ENCODE measurements around the gene SNTN. TPM values are rescaled to one million over a fixed set of nuclear protein-coding genes. Genes with fewer than 3 reads are reported as not detected.

Gene SNTN
- total and polyA plus RNA-seq, 9 of the 15 experiments (the other 6 are each of a cell fraction or from before 2014, with no cell fraction given): not detected

DNA sequence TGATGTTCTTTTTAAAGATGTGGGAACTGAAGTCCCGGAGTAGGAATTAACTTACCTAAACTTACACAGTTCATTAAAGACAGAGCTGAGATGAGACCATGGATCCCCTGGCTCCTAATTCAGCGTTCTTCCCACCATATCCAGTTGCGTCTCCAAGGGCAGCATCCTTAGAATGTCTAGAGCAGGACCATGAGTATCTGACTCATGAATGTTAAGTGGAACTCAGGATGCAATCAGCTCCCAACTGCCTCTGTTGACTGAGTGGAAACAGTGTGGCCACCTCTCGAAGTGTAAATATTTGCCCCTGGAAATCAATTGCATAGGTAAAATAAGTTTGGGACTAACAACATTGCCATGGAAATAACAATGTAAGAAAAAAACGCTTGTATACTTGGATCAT is 2.5 kb downstream of the SNTN start:
- FAIRE-seq (no peak), DNase-seq (ENCODE audit: extremely low read depth in 1 of 4, low spot score in 3 of 4) (no peak), ATAC-seq (no peak)
- no peaks in the 10 kb centered on the region for H3K36me3 ChIP-seq (ENCODE audit: control insufficient read depth, insufficient read depth, low read length)
- no peak overlapping the region for H3K4me3 ChIP-seq
- WGBS (ENCODE audit: insufficient coverage, low coverage, missing lambda C conversion rate): 0% methylated on average over 5 of the region's 5 CpGs
- no peak overlapping the region for H3K9ac ChIP-seq (ENCODE audit: insufficient read depth in 1 of 2, low read depth in 2 of 2, low read length in 2 of 2)
- intact Hi-C loops (cut with micrococcal nuclease): no loop called here
- H4K20me1 ChIP-seq (replicated peaks; ENCODE audit: control insufficient read depth, insufficient read depth, low read length): no peaks in the 10 kb centered on the region
- no peaks in the 10 kb centered on the region for H3K4me1 ChIP-seq (replicated peaks in 1 of 2; ENCODE audit: control insufficient read depth in 2 of 2, insufficient read depth in 2 of 2, low read length in 2 of 2)
- no peak overlapping the region for H3K4me2 ChIP-seq (ENCODE audit: insufficient read depth, low read length)
- no peaks in the 10 kb centered on the region for H3K79me2 ChIP-seq (ENCODE audit: control insufficient read depth, insufficient read depth, low read length)
- TF ChIP-seq HDAC3 (IDR thresholded peaks at IDR 0.05; ENCODE audit: borderline replicate concordance, partially characterized antibody) (no peak), ZNF140 (CRISPR knock-in tag; IDR thresholded peaks at IDR 0.05) (no peak)
- TF ChIP-seq, protein P1, sequence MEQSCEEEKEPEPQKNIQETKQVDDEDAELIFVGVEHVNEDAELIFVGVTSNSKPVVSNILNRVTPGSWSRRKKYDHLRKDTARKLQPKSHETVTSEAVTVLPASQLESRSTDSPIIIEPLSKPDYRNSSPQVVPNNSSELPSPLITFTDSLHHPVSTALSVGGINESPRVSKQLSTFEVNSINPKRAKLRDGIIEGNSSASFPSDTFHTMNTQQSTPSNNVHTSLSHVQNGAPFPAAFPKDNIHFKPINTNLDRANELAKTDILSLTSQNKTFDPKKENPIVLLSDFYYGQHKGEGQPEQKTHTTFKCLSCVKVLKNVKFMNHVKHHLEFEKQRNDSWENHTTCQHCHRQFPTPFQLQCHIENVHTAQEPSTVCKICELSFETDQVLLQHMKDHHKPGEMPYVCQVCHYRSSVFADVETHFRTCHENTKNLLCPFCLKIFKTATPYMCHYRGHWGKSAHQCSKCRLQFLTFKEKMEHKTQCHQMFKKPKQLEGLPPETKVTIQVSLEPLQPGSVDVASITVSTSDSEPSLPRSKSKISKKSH (CRISPR knock-in tag; IDR thresholded peaks at IDR 0.05): no peak
- H3K27ac ChIP-seq (ENCODE audit: extremely low read depth, low read depth, low read length): no peak overlapping the region
- no TSS peak for BruUV-seq (replicated peaks)
- POLR2A ChIA-PET: interaction anchor here (0.6 kb wide), 1 partner anchor 29 kb away, joined by 3 read pairs; no protein-coding TSS in a partner anchor
- H3K9me1 ChIP-seq (ENCODE audit: control insufficient read depth, insufficient read depth, low read length): no peaks in the 10 kb centered on the region
- in situ Hi-C loops (cut with MboI): no loop called here
- no peaks in the 10 kb centered on the region for H3K27me3 ChIP-seq (ENCODE audit: control insufficient read depth in 2 of 2, insufficient read depth in 2 of 2, low read length in 2 of 2)
- no peak overlapping the region for H2AFZ ChIP-seq (ENCODE audit: low read depth, low read length)
- no peaks in the 10 kb centered on the region for H3K9me3 ChIP-seq (replicated peaks; ENCODE audit: control insufficient read depth, insufficient read depth, low read depth, low read length)
- CTCF ChIA-PET (ENCODE audit: low intra/inter-chr PET ratio): no interaction called here

DNA sequence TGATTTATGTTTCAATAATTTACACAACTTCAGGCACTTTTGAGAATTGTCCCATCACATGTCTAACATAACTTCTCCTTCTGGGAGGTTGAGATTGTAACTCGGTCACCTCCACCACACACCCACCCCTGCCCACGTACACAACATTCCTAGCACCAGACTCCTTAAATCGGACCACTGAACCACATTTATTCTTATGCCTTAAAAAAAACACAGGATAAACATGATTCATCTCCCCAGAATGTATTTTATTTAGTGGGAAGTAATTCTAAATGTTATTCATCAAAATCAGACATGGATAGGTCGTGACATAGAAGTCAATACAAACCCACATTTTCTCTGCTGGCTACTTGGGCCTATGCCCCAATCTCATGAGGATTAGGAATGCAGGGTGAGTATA is 3.0 kb downstream of the SNTN start:
- no peaks in the 10 kb centered on the region for H3K27me3 ChIP-seq (ENCODE audit: control insufficient read depth in 2 of 2, insufficient read depth in 2 of 2, low read length in 2 of 2)
- POLR2A ChIA-PET: no interaction called here
- in situ Hi-C loops (cut with MboI) (no loop called here), intact Hi-C loops (cut with micrococcal nuclease) (no loop called here)
- H3K27ac ChIP-seq (ENCODE audit: extremely low read depth, low read depth, low read length): no peak overlapping the region
- H3K4me2 ChIP-seq (ENCODE audit: insufficient read depth, low read length): no peak overlapping the region
- H3K4me1 ChIP-seq (replicated peaks in 1 of 2; ENCODE audit: control insufficient read depth in 2 of 2, insufficient read depth in 2 of 2, low read length in 2 of 2): no peaks in the 10 kb centered on the region
- no TSS peak for BruUV-seq (replicated peaks)
- no peak for ATAC-seq
- no peak overlapping the region for H3K4me3 ChIP-seq
- CTCF ChIA-PET (ENCODE audit: low intra/inter-chr PET ratio): no interaction called here
- H4K20me1 ChIP-seq (replicated peaks; ENCODE audit: control insufficient read depth, insufficient read depth, low read length): no peaks in the 10 kb centered on the region
- no peaks in the 10 kb centered on the region for H3K9me3 ChIP-seq (replicated peaks; ENCODE audit: control insufficient read depth, insufficient read depth, low read depth, low read length)
- no peak for FAIRE-seq
- 0% methylated on average over 4 of the region's 4 CpGs for WGBS (ENCODE audit: insufficient coverage, low coverage, missing lambda C conversion rate)
- DNase-seq (ENCODE audit: extremely low read depth in 1 of 4, low spot score in 3 of 4): no peak
- H3K9me1 ChIP-seq (ENCODE audit: control insufficient read depth, insufficient read depth, low read length): no peaks in the 10 kb centered on the region
- H3K9ac ChIP-seq (ENCODE audit: insufficient read depth in 1 of 2, low read depth in 2 of 2, low read length in 2 of 2): no peak overlapping the region
- no peaks in the 10 kb centered on the region for H3K36me3 ChIP-seq (ENCODE audit: control insufficient read depth, insufficient read depth, low read length)
- no peaks in the 10 kb centered on the region for H3K79me2 ChIP-seq (ENCODE audit: control insufficient read depth, insufficient read depth, low read length)
- H2AFZ ChIP-seq (ENCODE audit: low read depth, low read length): no peak overlapping the region
- no peak for TF ChIP-seq RBFOX2 (IDR thresholded peaks at IDR 0.05; ENCODE audit: low read depth, low read length)
- TF ChIP-seq, protein P2, sequence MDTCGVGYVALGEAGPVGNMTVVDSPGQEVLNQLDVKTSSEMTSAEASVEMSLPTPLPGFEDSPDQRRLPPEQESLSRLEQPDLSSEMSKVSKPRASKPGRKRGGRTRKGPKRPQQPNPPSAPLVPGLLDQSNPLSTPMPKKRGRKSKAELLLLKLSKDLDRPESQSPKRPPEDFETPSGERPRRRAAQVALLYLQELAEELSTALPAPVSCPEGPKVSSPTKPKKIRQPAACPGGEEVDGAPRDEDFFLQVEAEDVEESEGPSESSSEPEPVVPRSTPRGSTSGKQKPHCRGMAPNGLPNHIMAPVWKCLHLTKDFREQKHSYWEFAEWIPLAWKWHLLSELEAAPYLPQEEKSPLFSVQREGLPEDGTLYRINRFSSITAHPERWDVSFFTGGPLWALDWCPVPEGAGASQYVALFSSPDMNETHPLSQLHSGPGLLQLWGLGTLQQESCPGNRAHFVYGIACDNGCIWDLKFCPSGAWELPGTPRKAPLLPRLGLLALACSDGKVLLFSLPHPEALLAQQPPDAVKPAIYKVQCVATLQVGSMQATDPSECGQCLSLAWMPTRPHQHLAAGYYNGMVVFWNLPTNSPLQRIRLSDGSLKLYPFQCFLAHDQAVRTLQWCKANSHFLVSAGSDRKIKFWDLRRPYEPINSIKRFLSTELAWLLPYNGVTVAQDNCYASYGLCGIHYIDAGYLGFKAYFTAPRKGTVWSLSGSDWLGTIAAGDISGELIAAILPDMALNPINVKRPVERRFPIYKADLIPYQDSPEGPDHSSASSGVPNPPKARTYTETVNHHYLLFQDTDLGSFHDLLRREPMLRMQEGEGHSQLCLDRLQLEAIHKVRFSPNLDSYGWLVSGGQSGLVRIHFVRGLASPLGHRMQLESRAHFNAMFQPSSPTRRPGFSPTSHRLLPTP (IDR thresholded peaks at IDR 0.05; ENCODE audit: borderline replicate concordance, extremely low read depth, insufficient read length): no peak
- TF ChIP-seq ZNF695 (CRISPR knock-in tag; IDR thresholded peaks at IDR 0.05): no peak
- TF ChIP-seq ZNF12 (CRISPR knock-in tag; IDR thresholded peaks at IDR 0.05): no peak
- TF ChIP-seq, protein P3, sequence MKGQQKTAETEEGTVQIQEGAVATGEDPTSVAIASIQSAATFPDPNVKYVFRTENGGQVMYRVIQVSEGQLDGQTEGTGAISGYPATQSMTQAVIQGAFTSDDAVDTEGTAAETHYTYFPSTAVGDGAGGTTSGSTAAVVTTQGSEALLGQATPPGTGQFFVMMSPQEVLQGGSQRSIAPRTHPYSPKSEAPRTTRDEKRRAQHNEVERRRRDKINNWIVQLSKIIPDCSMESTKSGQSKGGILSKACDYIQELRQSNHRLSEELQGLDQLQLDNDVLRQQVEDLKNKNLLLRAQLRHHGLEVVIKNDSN (CRISPR knock-in tag; IDR thresholded peaks at IDR 0.05): no peak
- no peak for TF ChIP-seq ZNF445 (CRISPR knock-in tag; IDR thresholded peaks at IDR 0.05; ENCODE audit: low read depth)
- no peak for TF ChIP-seq TGIF2 (CRISPR knock-in tag; IDR thresholded peaks at IDR 0.05)

Measured in K562 (cell line).